Ishikawa (cell line): ENCODE data around the gene ADGRF1.

ENCODE experiments used
- CREB1 ChIP-seq: IDR thresholded peaks from 2 replicates; pipeline ENCODE4 v1.6.1; 2012; ENCODE audit warnings: low read depth
- REST ChIP-seq: IDR thresholded peaks from 2 replicates; pipeline ENCODE4 v1.6.1; 2012; ENCODE audit warnings: low read depth, mild to moderate bottlenecking
- TAF1 ChIP-seq: IDR thresholded peaks from 2 replicates; pipeline ENCODE4 v1.6.1; 2012; ENCODE audit warnings: low read depth, mild to moderate bottlenecking
- TEAD4 ChIP-seq: IDR thresholded peaks from 2 replicates; pipeline ENCODE4 v1.6.1; 2012

GRCh38 chr6:46969206-46969605 lies 72.9 kb downstream of the ADGRF1 start:
- TF ChIP-seq TAF1, result no peak
- no peak for TF ChIP-seq REST
- no peak for TF ChIP-seq TEAD4
- no peak for TF ChIP-seq CREB1
